Activated CD8-positive, alpha-beta memory T cell treated with anti-CD3 and anti-CD28 coated beads for 36 hours (primary cell): ENCODE measurements around the gene OLIG1. TPM values are rescaled to one million over a fixed set of nuclear protein-coding genes. Genes with fewer than 3 reads are reported as not detected.

ENCODE experiments used
- CTCF ChIA-PET: fragments of 350-600 bp; sonication (Branson Sonifier 250); formaldehyde crosslinking; loops from one replicate; lab custom pipeline; 2021; ENCODE audit warnings: antibody characterized with exemption; lab: Charles Lee
- POLR2A ChIA-PET: fragments of 350-600 bp; sonication (Branson Sonifier 250); formaldehyde crosslinking; loops from one replicate; lab custom pipeline; 2021; ENCODE audit warnings: antibody characterized with exemption; lab: Charles Lee
- total RNA-seq, 2 experiments: library from RNA; stranded (reverse); gene quantifications; one replicate each; pipeline ENCODE4 v1.2.3, GENCODE V29; 2021

The OLIG1 gene
- total RNA-seq, 2 experiments from 2014 or later = not detected

DNA sequence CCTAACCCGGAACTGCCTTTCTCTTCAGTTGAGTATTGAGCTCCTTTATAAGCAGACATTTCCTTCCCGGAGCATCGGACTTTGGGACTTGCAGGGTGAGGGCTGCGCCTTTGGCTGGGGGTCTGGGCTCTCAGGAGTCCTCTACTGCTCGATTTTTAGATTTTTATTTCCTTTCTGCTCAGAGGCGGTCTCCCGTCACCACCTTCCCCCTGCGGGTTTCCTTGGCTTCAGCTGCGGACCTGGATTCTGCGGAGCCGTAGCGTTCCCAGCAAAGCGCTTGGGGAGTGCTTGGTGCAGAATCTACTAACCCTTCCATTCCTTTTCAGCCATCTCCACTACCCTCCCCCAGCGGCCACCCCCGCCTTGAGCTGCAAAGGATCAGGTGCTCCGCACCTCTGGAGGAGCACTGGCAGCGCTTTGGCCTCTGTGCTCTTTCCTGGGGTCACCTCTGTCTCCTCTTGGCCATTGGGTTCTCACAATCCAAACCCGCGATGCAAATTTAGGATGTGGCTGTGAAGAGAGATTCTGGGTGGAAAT, 40.5 kb upstream of the OLIG1 start:
- ChIA-PET POLR2A (no interaction called here), CTCF (interaction anchor here (1.0 kb wide), 1 partner anchor 89 kb away, joined by 3 read pairs; no protein-coding TSS in a partner anchor)

DNA sequence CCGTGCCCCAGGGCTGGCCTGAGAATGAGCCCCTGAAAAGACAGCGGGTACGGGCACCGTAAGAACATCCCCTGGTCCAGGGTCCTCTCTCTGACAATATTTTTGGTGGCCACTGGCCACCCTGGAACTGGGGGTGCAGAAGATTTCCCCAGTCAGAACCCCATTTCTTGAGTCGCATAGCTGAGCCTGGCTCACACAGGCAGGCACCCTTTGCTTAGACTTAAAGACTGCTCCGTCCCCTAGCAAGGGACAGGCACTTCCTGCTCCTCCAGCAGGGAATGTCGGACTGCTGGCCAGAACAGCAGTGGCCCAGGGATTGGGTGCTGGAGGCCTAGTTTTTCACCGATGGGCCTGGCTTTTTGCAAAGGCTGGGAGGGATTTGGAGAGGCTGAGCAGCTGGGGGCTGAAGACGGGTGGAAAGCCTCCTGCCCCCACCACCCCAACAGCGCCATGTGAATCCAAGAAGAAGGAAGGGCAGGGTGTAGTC, 39.9 kb upstream of the OLIG1 start:
- ChIA-PET POLR2A (no interaction called here), CTCF (interaction anchor here (1.0 kb wide), 1 partner anchor 90 kb away, joined by 3 read pairs; no protein-coding TSS in a partner anchor)

- POLR2A ChIA-PET = no interaction called here
- CTCF ChIA-PET = no interaction called here
These were observed 39.3 kb upstream of the OLIG1 start for GRCh38 chr21:33030633-33031032.

DNA sequence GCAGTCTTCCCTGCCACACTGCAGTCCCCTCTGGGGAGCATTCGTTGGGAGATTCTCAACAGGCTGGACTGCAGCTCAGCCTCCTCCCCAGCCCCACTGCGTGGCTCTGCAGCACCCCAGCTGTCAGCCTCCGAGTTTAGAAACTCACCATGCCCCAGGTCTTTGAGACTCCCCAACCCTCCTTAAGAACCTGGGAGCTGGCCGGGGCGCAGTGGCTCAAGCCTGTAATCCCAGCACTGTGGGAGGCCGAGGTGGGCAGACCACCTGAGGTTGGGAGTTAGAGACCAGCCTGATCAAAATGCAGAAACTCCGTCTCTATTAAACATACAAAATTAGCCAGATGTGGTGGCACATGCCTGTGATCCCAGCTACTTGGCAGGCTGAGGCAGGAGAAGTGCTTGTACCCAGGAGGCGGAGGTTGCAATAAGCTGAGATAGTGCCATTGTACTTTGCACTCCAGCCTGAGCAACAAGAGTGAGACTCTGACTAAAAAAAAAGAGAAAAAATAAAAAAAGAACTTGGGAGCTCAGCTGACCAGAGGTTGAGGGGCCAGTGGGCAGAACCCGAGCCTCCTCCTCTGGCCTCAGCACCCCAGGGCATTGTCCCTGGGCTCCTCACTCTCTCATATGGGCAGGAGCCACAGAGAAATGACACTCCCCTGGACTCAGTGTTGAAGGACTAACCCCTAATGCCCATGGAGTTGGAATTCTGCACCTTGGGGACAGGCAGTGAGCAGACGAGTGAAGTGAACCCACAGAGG, 38.6 kb upstream of the OLIG1 start:
- POLR2A ChIA-PET = no interaction called here
- CTCF ChIA-PET = no interaction called here

DNA sequence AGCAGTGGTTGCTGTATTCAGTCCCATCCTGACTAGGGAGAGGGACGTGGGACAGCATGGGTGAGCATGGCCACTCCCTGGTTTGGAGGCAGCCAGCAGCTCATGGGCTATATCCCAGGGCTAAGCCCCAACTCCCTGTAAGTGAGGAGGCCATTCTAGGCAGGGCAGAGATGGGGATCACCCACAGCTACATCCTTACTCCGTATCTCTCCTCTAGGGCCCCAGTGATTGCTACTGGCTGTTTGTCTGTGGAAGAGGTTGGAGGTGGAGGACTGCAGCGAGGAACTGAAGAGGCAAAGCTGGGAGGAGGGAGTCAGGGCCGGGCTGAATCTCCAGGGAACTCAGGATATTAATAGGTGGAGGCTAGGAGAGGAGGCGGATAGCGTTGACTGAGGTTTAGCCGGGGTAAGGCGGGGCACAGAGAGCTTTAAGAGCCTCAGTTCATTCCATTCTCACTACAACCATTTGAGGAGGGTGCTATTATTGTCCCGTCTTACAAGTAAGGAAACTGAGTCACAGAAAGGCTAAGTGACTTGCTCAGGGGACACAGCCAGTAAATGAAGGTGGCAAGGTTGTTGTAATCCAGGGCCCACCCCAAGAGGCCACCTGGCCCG, 37.4 kb upstream of the OLIG1 start:
- ChIA-PET POLR2A (no interaction called here), CTCF (no interaction called here)

- CTCF ChIA-PET = no interaction called here
- POLR2A ChIA-PET = no interaction called here
These were observed 36.6 kb upstream of the OLIG1 start for GRCh38 chr21:33033094-33033951.

GRCh38 chr21:33033961-33034413, 36.0 kb upstream of the OLIG1 start:
- ChIA-PET CTCF (no interaction called here), POLR2A (no interaction called here)

DNA sequence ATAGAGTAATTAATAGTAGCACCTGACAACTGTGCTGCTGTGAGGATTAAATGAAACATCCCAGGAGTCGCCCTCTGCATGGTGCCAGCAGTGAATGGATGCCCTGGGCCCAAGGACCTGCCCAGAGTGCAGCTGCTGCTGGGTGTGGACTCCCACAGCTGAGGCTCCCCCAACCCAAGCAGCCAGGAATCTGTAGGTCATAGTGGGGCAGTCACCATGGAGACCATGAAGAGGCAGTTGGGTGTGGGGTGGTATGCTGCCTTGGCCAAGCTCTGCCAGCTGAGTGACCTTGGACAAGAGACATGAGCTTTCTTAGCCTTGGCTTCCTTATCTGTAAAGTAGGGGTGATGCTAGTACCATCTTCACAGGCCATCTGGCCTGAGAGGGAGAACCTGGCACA, 34.8 kb upstream of the OLIG1 start:
- ChIA-PET CTCF (no interaction called here), POLR2A (no interaction called here)

- CTCF ChIA-PET = interaction anchor here (0.6 kb wide), 1 partner anchor 324 kb away, joined by 4 read pairs; no protein-coding TSS in a partner anchor
- POLR2A ChIA-PET = no interaction called here
These were observed 33.3 kb upstream of the OLIG1 start for GRCh38 chr21:33036430-33037162.

GRCh38 chr21:33037501-33037900, 32.4 kb upstream of the OLIG1 start:
- POLR2A ChIA-PET = no interaction called here
- CTCF ChIA-PET = no interaction called here

DNA sequence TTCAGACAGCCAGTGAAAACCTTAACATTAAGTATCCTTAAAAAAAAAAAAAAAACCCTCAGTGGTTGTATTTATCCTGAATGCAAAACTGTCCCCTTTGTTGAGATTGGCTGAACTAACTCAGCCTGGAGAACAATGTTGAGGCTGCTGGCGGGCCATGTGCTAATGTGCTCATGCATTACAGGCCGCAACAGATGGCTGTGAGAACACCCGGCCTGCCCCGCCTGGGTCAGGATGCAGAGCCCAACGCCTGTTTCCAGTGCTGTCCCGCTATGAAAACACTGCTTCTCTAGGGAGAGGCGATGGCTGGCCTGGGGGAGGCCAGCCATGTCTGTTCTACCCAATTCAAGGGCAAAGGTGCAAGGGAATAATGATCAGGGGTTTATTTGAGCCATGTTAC, 30.4 kb upstream of the OLIG1 start:
- ChIA-PET CTCF (no interaction called here), POLR2A (no interaction called here)

- ChIA-PET CTCF (no interaction called here), POLR2A (no interaction called here)
These were observed 29.7 kb upstream of the OLIG1 start for GRCh38 chr21:33040215-33040614.

DNA sequence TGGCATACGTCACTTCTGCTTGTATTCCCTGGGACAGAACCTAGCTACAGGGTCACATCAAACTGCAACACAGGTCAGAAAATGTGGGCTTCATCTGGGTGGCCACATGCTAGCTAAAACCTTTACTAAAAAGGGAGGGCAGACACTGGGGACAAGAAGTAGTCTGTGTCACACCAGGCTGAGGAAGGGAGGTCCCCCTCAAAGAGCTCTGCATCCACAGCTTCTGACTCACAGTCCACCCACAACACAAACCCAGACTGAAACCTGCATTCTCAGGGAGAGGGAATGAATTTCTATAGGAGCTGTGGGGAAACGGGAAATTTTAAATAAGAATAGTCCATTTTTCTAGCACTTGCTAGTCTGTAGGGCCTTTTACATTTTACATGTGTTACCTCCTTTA, 28.0 kb upstream of the OLIG1 start:
- ChIA-PET CTCF (no interaction called here), POLR2A (no interaction called here)

- POLR2A ChIA-PET = no interaction called here
- CTCF ChIA-PET = no interaction called here
These were observed 27.1 kb upstream of the OLIG1 start for GRCh38 chr21:33042812-33043211.

- CTCF ChIA-PET = no interaction called here
- POLR2A ChIA-PET = no interaction called here
These were observed 23.5 kb upstream of the OLIG1 start for GRCh38 chr21:33046455-33046854.

DNA sequence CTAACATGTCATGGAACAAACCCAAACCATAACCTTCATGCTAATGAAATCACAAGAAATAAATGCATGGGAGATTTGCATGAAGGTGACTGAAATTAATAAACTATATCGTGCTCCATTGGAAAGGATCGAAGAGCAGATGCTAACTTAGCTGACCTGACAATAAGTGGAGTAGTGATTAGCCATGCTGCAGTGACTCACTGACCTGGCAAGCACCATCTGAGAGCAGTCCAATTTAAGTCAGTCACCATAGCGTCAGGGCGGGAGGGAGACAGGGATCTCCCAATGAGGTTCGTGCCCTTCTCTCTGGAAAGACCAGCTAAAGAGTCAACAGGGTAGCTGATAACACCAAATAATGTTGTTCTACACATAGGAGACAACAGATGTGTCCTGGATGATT, 22.7 kb upstream of the OLIG1 start:
- POLR2A ChIA-PET = no interaction called here

GRCh38 chr21:33051925-33052324, 18.0 kb upstream of the OLIG1 start:
- POLR2A ChIA-PET = no interaction called here
- CTCF ChIA-PET = no interaction called here

More for the DNA sequence above, 22.7 kb upstream of the OLIG1 start:
- CTCF ChIA-PET = no interaction called here

DNA sequence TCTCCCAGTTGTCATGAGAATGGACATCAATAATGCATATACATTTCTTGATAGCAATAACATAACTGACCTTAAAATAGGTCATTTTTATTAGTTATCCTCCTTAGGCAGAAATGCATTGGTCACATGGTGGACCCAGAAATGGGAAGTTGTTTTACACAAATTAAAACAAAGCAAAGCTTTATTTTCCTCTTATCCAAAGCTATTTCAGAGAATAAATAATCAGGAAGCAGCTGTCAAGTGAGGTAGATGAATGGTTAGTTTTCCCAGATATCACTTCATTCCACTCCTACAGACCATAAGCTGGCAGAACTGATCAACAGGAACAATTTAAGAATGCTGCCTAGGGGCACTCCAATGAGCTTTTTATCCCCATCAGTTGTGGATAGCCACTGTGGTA, 16.0 kb upstream of the OLIG1 start:
- ChIA-PET CTCF (no interaction called here), POLR2A (no interaction called here)

DNA sequence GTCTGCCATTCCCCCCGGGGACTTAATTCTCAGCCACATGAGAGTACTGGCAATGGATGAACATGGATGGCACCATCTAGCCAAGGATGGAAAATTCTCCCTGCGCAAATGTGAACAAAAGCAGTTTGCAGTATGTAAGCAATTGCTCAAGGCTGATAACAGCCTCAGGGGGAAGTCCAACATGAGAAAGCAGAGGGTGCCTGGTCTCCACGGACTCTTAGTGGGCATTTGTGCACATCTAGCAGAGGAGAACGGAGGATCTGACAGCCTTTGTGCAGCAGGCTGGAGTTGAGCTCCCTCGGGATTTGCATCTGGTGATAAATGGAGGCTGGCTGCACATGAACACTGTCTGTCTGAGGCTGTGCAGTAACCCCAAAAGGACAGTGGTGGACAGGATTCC, 13.9 kb upstream of the OLIG1 start:
- POLR2A ChIA-PET = no interaction called here
- CTCF ChIA-PET = no interaction called here
